C4-2B (cell line): ENCODE data around the gene ERI3.

Source experiments
- CTCF ChIP-seq: fragments of 450-650 bp; conservative IDR thresholded peaks from 2 replicates; pipeline ENCODE4 v1.5.1; 2017; ENCODE audit warnings: mild to moderate bottlenecking
- ZFX ChIP-seq: fragments of 450-650 bp; IDR thresholded peaks from 2 replicates; pipeline ENCODE4 v1.6.1; 2017

GRCh38 chr1:44297695-44298400 is 57.2 kb downstream of the ERI3 start:
- TF ChIP-seq CTCF, result no peak
- no peak for TF ChIP-seq ZFX
